SK-N-SH treated with all-trans-retinoic acid at 6 μM for 48 hours (cell line): ENCODE data around the gene CST1.

Experiments
- ATAC-seq: fragments of 200-7000 bp; cut with Tn5 transposase; 3 replicates; pipeline ENCODE4 v1.9.1; 2020; ENCODE audit warnings: mild to moderate bottlenecking, moderate library complexity
- ARNTL ChIP-seq: fragments of 450-650 bp; formaldehyde crosslinking; IDR thresholded peaks from 2 replicates; pipeline ENCODE4 v1.5.0; 2020; ENCODE audit warnings: low read depth, mild to moderate bottlenecking, moderate library complexity, borderline replicate concordance
- BACH2 ChIP-seq: fragments of 250-450 bp; sonication (Bioruptor Pico); IDR thresholded peaks from 2 replicates; pipeline ENCODE4 v1.9.0; 2021; ENCODE audit warnings: mild to moderate bottlenecking, borderline replicate concordance
- CREB5 ChIP-seq: fragments of 250-450 bp; sonication (Bioruptor Pico); IDR thresholded peaks from 2 replicates; pipeline ENCODE4 v1.5.1; 2020; ENCODE audit warnings: low read depth, mild to moderate bottlenecking, moderate library complexity
- CSDC2 ChIP-seq: fragments of 250-450 bp; sonication (Bioruptor Pico); IDR thresholded peaks from 2 replicates; pipeline ENCODE4 v1.5.0; 2020; ENCODE audit warnings: mild to moderate bottlenecking, moderate library complexity
- CSRNP3 ChIP-seq: fragments of 250-450 bp; sonication (Bioruptor Pico); IDR thresholded peaks from 2 replicates; pipeline ENCODE4 v1.5.1; 2021; ENCODE audit warnings: mild to moderate bottlenecking, moderate library complexity
- ESRRG ChIP-seq: fragments of 250-450 bp; sonication (Bioruptor Pico); IDR thresholded peaks from 2 replicates; pipeline ENCODE4 v1.6.1; 2021; ENCODE audit warnings: mild to moderate bottlenecking
- GLIS3 ChIP-seq: fragments of 250-450 bp; sonication (Bioruptor Pico); IDR thresholded peaks from 2 replicates; pipeline ENCODE4 v1.5.0; 2020; ENCODE audit warnings: mild to moderate bottlenecking, moderate library complexity
- ISL1 ChIP-seq: fragments of 250-450 bp; sonication (Bioruptor Pico); IDR thresholded peaks from 2 replicates; pipeline ENCODE4 v2.1.2; 2022; ENCODE audit warnings: mild to moderate bottlenecking, moderate library complexity
- OSR1 ChIP-seq: fragments of 250-450 bp; sonication (Bioruptor Pico); IDR thresholded peaks from 2 replicates; pipeline ENCODE4 v1.8.0; 2022; ENCODE audit warnings: moderate library complexity, mild to moderate bottlenecking, inconsistent platforms
- PATZ1 ChIP-seq: fragments of 250-450 bp; sonication (Bioruptor Pico); IDR thresholded peaks from 2 replicates; pipeline ENCODE4 v1.8.0; 2020; ENCODE audit warnings: mild to moderate bottlenecking, moderate library complexity, borderline replicate concordance
- POU6F1 ChIP-seq: fragments of 250-450 bp; sonication (Bioruptor Pico); IDR thresholded peaks from 2 replicates; pipeline ENCODE4 v1.8.0; 2021; ENCODE audit warnings: low read depth, mild to moderate bottlenecking, moderate library complexity, borderline replicate concordance
- PPARA ChIP-seq: fragments of 250-450 bp; sonication (Bioruptor Pico); IDR thresholded peaks from 2 replicates; pipeline ENCODE4 v1.5.0; 2020; ENCODE audit warnings: mild to moderate bottlenecking, borderline replicate concordance
- RARB ChIP-seq: fragments of 250-450 bp; sonication (Bioruptor Pico); IDR thresholded peaks from 2 replicates; pipeline ENCODE4 v1.8.0; 2021; ENCODE audit warnings: mild to moderate bottlenecking, moderate library complexity
- SNAI2 ChIP-seq: fragments of 250-450 bp; sonication (Bioruptor Pico); IDR thresholded peaks from 2 replicates; pipeline ENCODE4 v1.5.0; 2020; ENCODE audit warnings: mild to moderate bottlenecking, moderate library complexity
- TOX ChIP-seq: fragments of 250-450 bp; sonication (Bioruptor Pico); IDR thresholded peaks from 2 replicates; pipeline ENCODE4 v1.8.0; 2021; ENCODE audit warnings: mild to moderate bottlenecking, moderate library complexity, borderline replicate concordance
- TSHZ2 ChIP-seq: fragments of 250-450 bp; sonication (Bioruptor Pico); IDR thresholded peaks from 2 replicates; pipeline ENCODE4 v1.5.0; 2020; ENCODE audit warnings: mild to moderate bottlenecking, moderate library complexity
- ZFP3 ChIP-seq: fragments of 250-450 bp; sonication (Bioruptor Pico); IDR thresholded peaks from 2 replicates; pipeline ENCODE4 v1.5.0; 2020; ENCODE audit warnings: mild to moderate bottlenecking, moderate library complexity
- ZNF565 ChIP-seq: fragments of 450-650 bp; formaldehyde crosslinking; conservative IDR thresholded peaks from 2 replicates; pipeline ENCODE4 v1.5.0; 2020; ENCODE audit warnings: low read depth, mild to moderate bottlenecking, moderate library complexity
- ZNF8 ChIP-seq: fragments of 450-650 bp; formaldehyde crosslinking; IDR thresholded peaks from 2 replicates; pipeline ENCODE4 v1.5.0; 2020; ENCODE audit warnings: mild to moderate bottlenecking, moderate library complexity

Gene CST1

GRCh38 chr20:23773127-23773526 lies 22.4 kb upstream of the CST1 start:
- no peak for ATAC-seq

GRCh38 chr20:23772074-23772473 lies 21.3 kb upstream of the CST1 start:
- TF ChIP-seq GLIS3 (no peak), OSR1 (CRISPR knock-in tag) (no peak), PPARA (CRISPR knock-in tag) (no peak), ZNF8 (CRISPR knock-in tag) (no peak), SNAI2 (CRISPR knock-in tag) (no peak), CSRNP3 (CRISPR knock-in tag) (no peak), ISL1 (CRISPR knock-in tag) (no peak), ZFP3 (CRISPR knock-in tag) (no peak), RARB (CRISPR knock-in tag) (no peak), BACH2 (CRISPR knock-in tag) (no peak), PATZ1 (CRISPR knock-in tag) (no peak), CSDC2 (CRISPR knock-in tag) (no peak), ARNTL (CRISPR knock-in tag) (no peak), ESRRG (no peak), TOX (CRISPR knock-in tag) (no peak), TSHZ2 (no peak), POU6F1 (CRISPR knock-in tag) (no peak)
- TF ChIP-seq, all 23 proteins: peak for 0
- ATAC-seq = no peak

More at GRCh38 chr20:23773127-23773526, 22.4 kb upstream of the CST1 start:
- no peak for TF ChIP-seq ISL1 (CRISPR knock-in tag)
- no peak for TF ChIP-seq CREB5
- TF ChIP-seq ESRRG = no peak
- no peak for TF ChIP-seq POU6F1 (CRISPR knock-in tag)
- no peak for TF ChIP-seq OSR1 (CRISPR knock-in tag)
- no peak for TF ChIP-seq PATZ1 (CRISPR knock-in tag)
- no peak for TF ChIP-seq ZNF565 (CRISPR knock-in tag)
